Measurements from ENCODE around the gene NUDT19.
A peak's percentile ranks its signal among the peaks of the same experiment; 100 is the strongest.
"Not testable (repeated sequence)": the region's sequence is repeated elsewhere in the genome, so short reads cannot be mapped to it uniquely, and the experiment has no call there.

Gene NUDT19

GRCh38 chr19:32743447-32743846 is 51.8 kb downstream of the NUDT19 start:
- no peaks in the 10 kb centered on the region for H3K27me3 ChIP-seq (replicated peaks)
- in situ Hi-C loops (cut with HindIII; ENCODE audit: low pct_ligation_motif_present, low sequenced_read_pairs), result no loop called here
- no peak overlapping the region for H3K4me3 ChIP-seq (ENCODE audit: low read depth, low read length)
- no peaks in the 10 kb centered on the region for H3K36me3 ChIP-seq (replicated peaks)
- H3K27ac ChIP-seq, result no peak overlapping the region
- no peak for DNase-seq
- no peak for TF ChIP-seq CTCF (IDR thresholded peaks at IDR 0.05; ENCODE audit: low read depth, low read length, missing control alignments)

GRCh38 chr19:32744555-32745325 is 53.1 kb downstream of the NUDT19 start:
- in situ Hi-C loops (cut with HindIII; ENCODE audit: low pct_ligation_motif_present, low sequenced_read_pairs), result no loop called here
- TF ChIP-seq CTCF (IDR thresholded peaks at IDR 0.05; ENCODE audit: low read depth, low read length, missing control alignments), result no peak
- DNase-seq, result no peak
- H3K4me3 ChIP-seq (ENCODE audit: low read depth, low read length), result no peak overlapping the region
- no peaks in the 10 kb centered on the region for H3K27me3 ChIP-seq (replicated peaks)
- no peak overlapping the region for H3K27ac ChIP-seq
- H3K36me3 ChIP-seq (replicated peaks), result no peaks in the 10 kb centered on the region

GRCh38 chr19:32745594-32746251 is 54.1 kb downstream of the NUDT19 start:
- peak; percentile 1 for DNase-seq
- H3K27me3 ChIP-seq (replicated peaks); H3K4me3 ChIP-seq (ENCODE audit: low read depth, low read length); H3K27ac ChIP-seq; H3K36me3 ChIP-seq (replicated peaks); in situ Hi-C loops (cut with HindIII; ENCODE audit: low pct_ligation_motif_present, low sequenced_read_pairs): not testable (repeated sequence)

GRCh38 chr19:32746631-32747196 is 55.1 kb downstream of the NUDT19 start:
- in situ Hi-C loops (cut with HindIII; ENCODE audit: low pct_ligation_motif_present, low sequenced_read_pairs); H3K27me3 ChIP-seq (replicated peaks); H3K36me3 ChIP-seq (replicated peaks); H3K4me3 ChIP-seq (ENCODE audit: low read depth, low read length); H3K27ac ChIP-seq: not testable (repeated sequence)
- DNase-seq, result peak; percentile 3

GRCh38 chr19:32748497-32748896 is 56.9 kb downstream of the NUDT19 start:
- H3K4me3 ChIP-seq (ENCODE audit: low read depth, low read length), result no peak overlapping the region
- TF ChIP-seq CTCF (IDR thresholded peaks at IDR 0.05; ENCODE audit: low read depth, low read length, missing control alignments), result peak; percentile 45
- no peaks in the 10 kb centered on the region for H3K27me3 ChIP-seq (replicated peaks)
- H3K36me3 ChIP-seq (replicated peaks), result no peaks in the 10 kb centered on the region
- in situ Hi-C loops (cut with HindIII; ENCODE audit: low pct_ligation_motif_present, low sequenced_read_pairs), result no loop called here
- no peak for DNase-seq
- no peak overlapping the region for H3K27ac ChIP-seq

GRCh38 chr19:32748948-32749347 is 57.3 kb downstream of the NUDT19 start:
- Histone ChIP-seq H3K27ac (no peak overlapping the region), H3K36me3 (replicated peaks) (no peaks in the 10 kb centered on the region), H3K4me3 (ENCODE audit: low read depth, low read length) (no peak overlapping the region), H3K27me3 (replicated peaks) (no peaks in the 10 kb centered on the region)
- in situ Hi-C loops (cut with HindIII; ENCODE audit: low pct_ligation_motif_present, low sequenced_read_pairs), result no loop called here
- TF ChIP-seq CTCF (IDR thresholded peaks at IDR 0.05; ENCODE audit: low read depth, low read length, missing control alignments), result no peak
- DNase-seq, result no peak
